Activated naive CD8-positive, alpha-beta T cell treated with anti-CD3 and anti-CD28 coated beads, Interleukin-2, amount 50 U/mL, for 24 hours (primary cell): ENCODE data around the gene BRIX1.

Source experiments
- ATAC-seq: fragments of 150-1000 bp; cut with Tn5 transposase; one replicate; pipeline ENCODE4 v1.10.0; 2021
- DNase-seq: peaks from one replicate; pipeline ENCODE4 v3.0.0; 2021
- H3K27ac Mint-ChIP-seq: one replicate; pipeline ENCODE4 v1.8.0; 2021; ENCODE audit warnings: mild to moderate bottlenecking, mixed read lengths
- H3K27me3 Mint-ChIP-seq: one replicate; pipeline ENCODE4 v1.8.0; 2021; ENCODE audit warnings: mixed read lengths
- H3K36me3 Mint-ChIP-seq: one replicate; pipeline ENCODE4 v1.8.0; 2021; ENCODE audit warnings: low read depth, mixed read lengths
- H3K4me1 Mint-ChIP-seq: one replicate; pipeline ENCODE4 v1.8.0; 2021; ENCODE audit warnings: mixed read lengths
- H3K4me3 Mint-ChIP-seq: one replicate; pipeline ENCODE4 v1.8.0; 2021; ENCODE audit warnings: mild to moderate bottlenecking, moderate library complexity, mixed read lengths
- H3K9me3 Mint-ChIP-seq: one replicate; pipeline ENCODE4 v1.8.0; 2021; ENCODE audit warnings: mixed read lengths

BRIX1 gene

DNA sequence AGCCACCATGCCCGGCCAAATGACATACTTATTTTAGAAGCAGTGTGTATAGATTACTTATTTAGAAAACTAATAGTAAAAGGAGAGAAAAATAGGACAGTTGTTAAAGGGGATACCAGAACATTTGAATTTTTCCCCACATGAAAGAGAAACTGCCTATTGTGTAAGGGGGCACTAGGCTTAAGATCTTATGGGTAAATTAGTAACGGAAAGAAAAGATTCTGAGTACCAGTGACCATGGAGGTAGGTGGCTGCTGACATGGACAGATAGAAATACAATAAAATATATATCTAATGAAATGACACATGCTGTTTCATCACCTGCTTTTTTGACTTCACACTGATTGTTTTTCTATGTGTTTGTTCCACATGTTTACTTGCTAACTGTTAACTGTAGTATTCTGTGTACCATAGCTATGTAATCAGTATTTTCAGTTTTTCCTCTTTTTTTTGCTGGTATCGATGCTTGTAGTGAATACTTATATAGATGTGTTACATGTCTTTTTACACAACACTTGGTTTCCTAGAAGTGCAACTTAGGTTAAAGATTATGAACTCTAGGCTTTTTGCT is 10.9 kb downstream of the BRIX1 start:
- Mint-ChIP-seq H3K4me1 (peaks cover 58% of the 10 kb centered on the region), H3K27me3 (no peaks in the 10 kb centered on the region), H3K9me3 (no peaks in the 10 kb centered on the region), H3K36me3 (peaks cover 52% of the 10 kb centered on the region), H3K4me3 (no peak overlapping the region), H3K27ac (peak overlapping the region; percentile 59)
- DNase-seq (no peak), ATAC-seq (no peak)

DNA sequence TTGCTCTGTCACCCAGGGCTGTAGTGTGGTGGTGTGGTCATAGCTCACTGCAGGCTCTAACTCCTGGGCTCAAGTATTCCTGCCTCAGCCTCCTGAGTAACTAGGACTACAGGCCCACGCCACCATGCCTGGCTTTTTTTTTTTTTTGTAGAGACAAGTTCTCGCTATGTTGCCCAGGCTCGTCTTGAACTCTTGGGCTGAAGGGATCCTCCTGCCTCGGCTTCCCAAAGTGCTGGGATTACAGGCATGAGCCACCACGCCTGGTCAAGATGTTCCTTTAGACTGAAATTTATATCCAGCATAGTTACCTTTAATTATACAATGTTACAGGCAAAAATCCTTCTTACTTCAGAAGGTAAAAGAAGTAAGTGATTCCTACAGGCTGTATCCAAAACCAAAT is 12.3 kb downstream of the BRIX1 start:
- Mint-ChIP-seq H3K4me1 (peaks cover 60% of the 10 kb centered on the region), H3K9me3 (no peaks in the 10 kb centered on the region), H3K4me3 (no peak overlapping the region), H3K36me3 (peaks cover 44% of the 10 kb centered on the region), H3K27me3 (no peaks in the 10 kb centered on the region), H3K27ac (no peak overlapping the region)
- no peak for DNase-seq
- ATAC-seq, result no peak

DNA sequence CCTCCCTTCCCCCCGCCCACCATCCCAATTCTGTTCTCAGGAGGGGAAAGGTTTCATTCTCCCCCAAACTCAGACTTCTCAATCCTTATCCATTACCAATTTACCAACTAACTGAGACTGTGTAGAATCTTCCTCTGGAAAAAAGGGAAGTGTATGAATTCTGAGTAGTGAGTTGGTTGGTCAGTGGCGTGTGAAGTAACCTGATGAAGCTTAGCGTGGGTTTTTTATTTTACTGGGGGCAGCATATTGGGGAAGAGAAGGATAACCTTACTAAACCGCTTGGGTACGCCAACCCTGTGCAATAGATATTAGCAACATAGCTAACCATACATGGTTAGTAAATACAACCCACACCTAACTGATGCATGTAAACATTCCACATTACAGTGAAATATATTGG is 12.8 kb downstream of the BRIX1 start:
- H3K36me3 Mint-ChIP-seq, result peaks cover 41% of the 10 kb centered on the region
- no peaks in the 10 kb centered on the region for H3K27me3 Mint-ChIP-seq
- H3K4me3 Mint-ChIP-seq, result peak overlapping the region; percentile 83
- no peak for DNase-seq
- no peaks in the 10 kb centered on the region for H3K9me3 Mint-ChIP-seq
- H3K27ac Mint-ChIP-seq, result no peak overlapping the region
- H3K4me1 Mint-ChIP-seq, result peaks cover 56% of the 10 kb centered on the region
- no peak for ATAC-seq

DNA sequence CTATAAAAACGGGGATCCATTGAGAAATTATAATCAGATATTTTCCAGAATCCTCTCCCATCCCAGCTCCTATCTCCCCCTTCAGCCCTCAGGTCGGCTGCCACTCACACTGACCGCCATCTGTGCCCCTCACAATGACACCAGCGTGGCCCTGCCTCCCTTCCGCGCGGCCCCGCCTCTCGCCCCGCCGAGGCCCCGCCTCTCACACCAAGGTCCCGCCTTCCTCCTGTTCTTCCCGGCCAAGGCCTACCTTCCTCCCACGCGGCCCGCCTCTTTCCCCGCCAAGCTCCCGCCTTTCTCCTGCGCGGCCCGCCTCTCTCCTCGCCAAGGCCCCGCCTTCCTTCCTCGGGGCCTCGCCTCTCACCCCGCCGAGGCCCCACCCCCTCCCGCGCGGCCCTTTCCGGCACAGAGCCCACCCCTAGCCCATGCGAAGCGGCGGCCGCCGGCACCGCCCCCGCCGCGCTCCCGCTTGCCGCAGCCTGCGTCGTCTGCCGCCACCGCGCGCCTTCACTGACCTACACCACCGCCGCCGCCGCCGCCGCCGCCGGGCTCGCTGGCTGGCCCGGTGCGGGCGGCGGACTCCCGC is 13.7 kb downstream of the BRIX1 start, which contains the start of gene DNAJC21:
Gene DNAJC21, plus strand, starts transcription at position 426 of the 586 bp plus-strand sequence. CDS start 261 bp downstream, outside the sequence.
- peaks cover 38% of the 10 kb centered on the region for H3K36me3 Mint-ChIP-seq

DNA sequence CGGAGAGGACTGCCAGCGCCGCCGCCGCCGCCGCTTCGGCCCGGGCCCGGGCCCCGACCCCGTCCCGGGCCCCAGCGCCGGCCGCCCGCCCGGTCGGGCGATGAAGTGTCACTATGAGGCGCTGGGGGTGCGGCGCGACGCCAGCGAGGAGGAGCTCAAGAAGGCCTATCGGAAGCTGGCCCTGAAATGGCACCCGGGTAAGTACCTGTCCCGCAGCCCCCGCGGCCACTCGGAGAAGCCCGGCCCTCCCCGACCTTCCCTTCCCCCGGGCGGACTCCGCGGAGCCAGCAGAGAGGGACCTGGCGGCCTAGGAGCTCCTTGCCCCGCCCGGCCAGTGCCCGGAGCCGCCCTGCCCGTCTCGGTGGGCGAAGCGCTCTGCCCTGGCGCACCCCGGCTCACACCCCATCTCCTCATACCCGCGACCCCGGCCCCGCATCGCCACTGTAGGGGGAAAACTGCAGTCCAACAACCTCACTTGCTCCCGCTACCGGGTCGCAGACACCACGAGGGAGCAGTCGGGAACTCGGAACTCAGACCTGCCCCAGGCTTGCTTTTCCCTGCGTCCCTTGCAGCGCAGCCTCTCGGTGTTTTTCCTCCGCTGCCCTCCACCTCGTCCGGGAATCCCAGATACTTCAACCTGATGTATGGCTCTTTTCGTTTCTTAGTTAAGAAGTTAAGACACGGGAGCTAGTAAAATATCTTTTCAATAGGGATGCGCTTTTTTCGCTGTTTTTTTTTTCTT is 14.4 kb downstream of the BRIX1 start:
- DNase-seq, result peak; percentile 81
- Mint-ChIP-seq H3K27me3 (no peaks in the 10 kb centered on the region), H3K36me3 (peaks cover 36% of the 10 kb centered on the region)

More for the DNA sequence above, 13.7 kb downstream of the BRIX1 start, which contains the start of gene DNAJC21:
- H3K27me3 Mint-ChIP-seq, result no peaks in the 10 kb centered on the region
- H3K4me3 Mint-ChIP-seq, result peak within 1 kb of the TSS; percentile 95
- peak within 1 kb of the TSS; percentile 94 for H3K27ac Mint-ChIP-seq
- H3K4me1 Mint-ChIP-seq, result peaks cover 52% of the 10 kb centered on the region
- H3K9me3 Mint-ChIP-seq, result no peaks in the 10 kb centered on the region
- peak; percentile 88 for ATAC-seq
- peak; percentile 99 for DNase-seq

DNA sequence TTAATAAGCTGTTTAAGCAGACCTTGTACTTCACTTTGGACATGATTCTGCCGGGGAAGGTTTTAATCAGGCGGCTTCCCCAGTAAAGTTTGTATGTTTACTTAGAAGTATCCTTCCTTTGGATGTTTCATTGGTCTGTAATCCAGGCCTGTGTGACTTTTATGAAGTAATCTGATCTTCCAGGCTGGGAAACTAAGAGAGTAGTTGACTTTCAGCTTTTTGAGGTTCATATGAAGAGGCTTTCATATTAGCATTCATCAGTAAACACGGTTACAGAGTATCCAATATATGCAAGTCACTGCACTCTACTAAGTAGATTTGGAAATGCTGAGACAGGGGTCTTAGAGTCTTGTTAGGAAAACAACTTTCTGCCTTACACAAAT is 14.9 kb downstream of the BRIX1 start:
- no peaks in the 10 kb centered on the region for H3K9me3 Mint-ChIP-seq
- DNase-seq (no peak), ATAC-seq (no peak)
- H3K4me3 Mint-ChIP-seq, result peak overlapping the region; percentile 95
- peaks cover 36% of the 10 kb centered on the region for H3K36me3 Mint-ChIP-seq
- H3K27me3 Mint-ChIP-seq, result no peaks in the 10 kb centered on the region
- peaks cover 43% of the 10 kb centered on the region for H3K4me1 Mint-ChIP-seq
- H3K27ac Mint-ChIP-seq, result peak overlapping the region; percentile 94

More for the DNA sequence above, 14.4 kb downstream of the BRIX1 start:
- Mint-ChIP-seq H3K27ac (peak overlapping the region; percentile 94), H3K4me1 (peaks cover 46% of the 10 kb centered on the region), H3K9me3 (no peaks in the 10 kb centered on the region), H3K4me3 (peak overlapping the region; percentile 95)
- peak; percentile 82 for ATAC-seq

DNA sequence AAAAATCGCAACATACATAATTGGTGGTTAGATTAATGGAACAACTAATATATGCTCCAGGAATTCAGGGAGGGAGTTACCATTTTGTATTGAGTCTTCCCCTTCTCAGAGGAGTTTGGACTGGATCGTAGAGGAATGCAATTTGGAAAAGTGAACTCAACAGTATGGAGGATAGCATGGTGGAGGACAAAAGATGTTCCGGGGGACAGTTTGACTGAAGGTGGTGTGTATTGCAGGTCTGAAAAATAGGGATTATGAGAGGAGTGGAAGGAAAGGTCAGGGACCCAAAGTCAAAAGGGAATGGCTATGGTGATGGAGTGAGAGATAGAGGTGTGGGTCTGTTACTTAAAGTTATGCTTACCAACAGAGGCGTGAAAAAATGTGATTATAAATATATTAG is 15.4 kb downstream of the BRIX1 start:
- Mint-ChIP-seq H3K4me3 (peak overlapping the region; percentile 95), H3K27me3 (no peaks in the 10 kb centered on the region), H3K4me1 (peaks cover 40% of the 10 kb centered on the region), H3K27ac (peak overlapping the region; percentile 94), H3K36me3 (peaks cover 33% of the 10 kb centered on the region), H3K9me3 (no peaks in the 10 kb centered on the region)
- DNase-seq, result no peak
- no peak for ATAC-seq

DNA sequence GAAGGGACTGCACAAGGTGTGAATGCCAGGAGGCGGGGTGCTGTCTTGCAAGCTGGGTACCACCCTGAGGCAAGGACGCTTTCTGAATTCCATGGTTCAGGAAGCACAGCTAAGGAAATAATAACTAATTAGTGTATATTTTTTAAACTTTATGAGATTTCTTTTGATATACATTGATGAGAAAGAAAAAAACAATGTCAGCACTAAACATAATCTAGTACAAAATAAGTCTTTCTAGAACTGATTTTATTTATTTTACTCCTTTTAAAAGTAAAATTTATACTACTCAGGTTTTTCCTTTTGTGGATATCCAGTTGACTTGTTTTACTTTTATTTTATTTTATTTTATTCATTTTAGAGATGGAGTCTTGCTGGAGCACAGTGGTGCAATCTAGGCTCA is 17.4 kb downstream of the BRIX1 start:
- no peaks in the 10 kb centered on the region for H3K9me3 Mint-ChIP-seq
- ATAC-seq (no peak), DNase-seq (no peak)
- no peaks in the 10 kb centered on the region for H3K27me3 Mint-ChIP-seq
- H3K4me3 Mint-ChIP-seq, result no peak overlapping the region
- H3K27ac Mint-ChIP-seq, result no peak overlapping the region
- H3K36me3 Mint-ChIP-seq, result peaks cover 36% of the 10 kb centered on the region
- peaks cover 34% of the 10 kb centered on the region for H3K4me1 Mint-ChIP-seq

DNA sequence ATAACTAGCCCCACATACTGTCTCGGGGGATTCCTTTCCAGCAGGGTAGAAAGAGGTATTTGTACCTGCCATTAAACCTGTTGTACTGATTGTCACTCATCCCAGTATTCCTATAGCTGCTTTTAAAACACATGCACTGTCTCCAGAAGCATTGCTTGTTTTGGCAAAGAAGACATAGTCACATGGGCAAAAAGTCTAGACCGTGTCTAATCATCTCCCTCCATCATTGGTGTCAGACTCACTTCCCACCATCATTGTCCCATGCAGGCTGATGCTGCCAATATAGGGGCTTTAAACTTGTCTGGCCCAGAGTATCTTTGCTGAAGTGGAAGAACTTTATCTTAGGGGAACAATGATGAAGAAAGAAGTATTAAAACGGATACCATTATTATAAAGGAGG is 26.4 kb downstream of the BRIX1 start:
- H3K27ac Mint-ChIP-seq, result no peak overlapping the region
- no peaks in the 10 kb centered on the region for H3K4me1 Mint-ChIP-seq
- H3K9me3 Mint-ChIP-seq, result no peaks in the 10 kb centered on the region
- no peak for DNase-seq
- no peak for ATAC-seq
- no peaks in the 10 kb centered on the region for H3K27me3 Mint-ChIP-seq
- peaks cover 53% of the 10 kb centered on the region for H3K36me3 Mint-ChIP-seq
- no peak overlapping the region for H3K4me3 Mint-ChIP-seq

DNA sequence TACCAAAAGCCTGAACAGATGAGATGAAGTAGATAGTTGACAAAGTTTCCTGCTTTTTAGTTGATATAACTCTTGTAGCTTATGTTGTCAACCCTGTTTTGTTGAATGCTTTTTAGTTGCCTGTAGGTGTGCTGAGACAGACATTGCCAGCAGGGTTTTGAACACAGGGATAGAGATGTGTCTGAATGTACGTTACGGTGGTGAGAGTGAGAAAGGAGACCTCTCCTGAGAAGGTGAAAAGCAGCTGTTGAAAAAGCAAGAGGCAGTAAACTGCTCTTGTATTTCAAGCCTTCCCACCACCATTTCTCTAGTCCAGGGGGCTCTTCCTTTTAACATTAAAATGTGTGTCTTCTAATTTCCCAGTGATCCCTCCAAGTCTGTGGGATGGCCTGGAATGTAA is 28.5 kb downstream of the BRIX1 start:
- H3K36me3 Mint-ChIP-seq, result peaks cover 49% of the 10 kb centered on the region
- H3K4me1 Mint-ChIP-seq, result no peaks in the 10 kb centered on the region
- no peaks in the 10 kb centered on the region for H3K9me3 Mint-ChIP-seq
- H3K27ac Mint-ChIP-seq, result peak overlapping the region; percentile 14
- DNase-seq (no peak), ATAC-seq (no peak)
- no peaks in the 10 kb centered on the region for H3K27me3 Mint-ChIP-seq
- no peak overlapping the region for H3K4me3 Mint-ChIP-seq

DNA sequence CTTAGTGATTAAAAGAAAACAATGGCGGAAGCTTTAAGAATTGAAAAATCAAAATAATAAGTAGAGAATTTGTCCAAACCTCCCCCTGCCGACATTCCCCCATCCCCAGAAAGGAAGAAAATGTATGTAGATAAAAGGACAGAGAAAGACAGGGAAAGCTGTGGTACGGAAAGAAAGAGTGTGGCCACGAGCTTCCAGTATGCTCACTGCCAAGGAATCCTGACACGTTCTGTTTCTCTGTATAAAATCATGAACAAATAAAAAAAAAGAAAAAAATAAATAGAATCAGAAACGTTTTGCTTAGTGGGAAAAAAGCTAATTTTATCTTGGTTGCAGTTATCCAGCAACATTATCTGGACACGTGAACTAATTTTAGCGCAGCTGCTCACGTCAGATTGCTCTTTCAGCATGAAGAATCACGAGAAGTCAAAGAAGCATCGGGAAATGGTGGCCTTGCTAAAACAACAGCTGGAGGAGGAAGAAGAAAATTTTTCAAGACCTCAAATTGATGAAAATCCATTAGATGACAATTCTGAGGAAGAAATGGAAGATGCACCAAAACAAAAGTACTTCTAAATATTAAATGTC is 29.0 kb downstream of the BRIX1 start:
- Mint-ChIP-seq H3K27ac (no peak overlapping the region), H3K4me1 (no peaks in the 10 kb centered on the region), H3K27me3 (no peaks in the 10 kb centered on the region), H3K4me3 (no peak overlapping the region), H3K9me3 (no peaks in the 10 kb centered on the region), H3K36me3 (peaks cover 51% of the 10 kb centered on the region)
- DNase-seq, result no peak
- ATAC-seq, result no peak

DNA sequence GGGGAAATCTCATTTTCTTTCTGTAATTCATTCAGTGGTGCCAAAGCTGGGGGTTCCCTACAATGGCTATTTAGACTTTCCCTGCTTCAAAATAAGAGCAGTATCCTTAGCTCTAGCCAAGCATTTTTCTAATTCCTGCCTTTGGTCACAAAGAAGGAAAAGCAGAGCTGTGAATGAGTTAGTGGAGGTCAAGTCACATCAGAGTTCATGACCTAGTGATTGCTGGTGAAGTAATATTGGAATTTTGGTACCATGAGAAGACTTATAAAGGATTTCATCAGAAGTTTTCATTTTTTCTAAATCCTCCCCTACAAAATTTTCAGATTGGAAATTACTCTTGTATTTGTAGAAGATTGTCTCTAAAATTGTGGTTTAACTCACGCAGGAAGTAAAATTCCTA is 41.8 kb downstream of the BRIX1 start:
- H3K36me3 Mint-ChIP-seq, result peaks cover 22% of the 10 kb centered on the region
- peaks cover 10% of the 10 kb centered on the region for H3K4me1 Mint-ChIP-seq
- no peak overlapping the region for H3K4me3 Mint-ChIP-seq
- H3K27me3 Mint-ChIP-seq, result no peaks in the 10 kb centered on the region
- H3K27ac Mint-ChIP-seq, result no peak overlapping the region
- ATAC-seq (no peak), DNase-seq (no peak)
- no peaks in the 10 kb centered on the region for H3K9me3 Mint-ChIP-seq

DNA sequence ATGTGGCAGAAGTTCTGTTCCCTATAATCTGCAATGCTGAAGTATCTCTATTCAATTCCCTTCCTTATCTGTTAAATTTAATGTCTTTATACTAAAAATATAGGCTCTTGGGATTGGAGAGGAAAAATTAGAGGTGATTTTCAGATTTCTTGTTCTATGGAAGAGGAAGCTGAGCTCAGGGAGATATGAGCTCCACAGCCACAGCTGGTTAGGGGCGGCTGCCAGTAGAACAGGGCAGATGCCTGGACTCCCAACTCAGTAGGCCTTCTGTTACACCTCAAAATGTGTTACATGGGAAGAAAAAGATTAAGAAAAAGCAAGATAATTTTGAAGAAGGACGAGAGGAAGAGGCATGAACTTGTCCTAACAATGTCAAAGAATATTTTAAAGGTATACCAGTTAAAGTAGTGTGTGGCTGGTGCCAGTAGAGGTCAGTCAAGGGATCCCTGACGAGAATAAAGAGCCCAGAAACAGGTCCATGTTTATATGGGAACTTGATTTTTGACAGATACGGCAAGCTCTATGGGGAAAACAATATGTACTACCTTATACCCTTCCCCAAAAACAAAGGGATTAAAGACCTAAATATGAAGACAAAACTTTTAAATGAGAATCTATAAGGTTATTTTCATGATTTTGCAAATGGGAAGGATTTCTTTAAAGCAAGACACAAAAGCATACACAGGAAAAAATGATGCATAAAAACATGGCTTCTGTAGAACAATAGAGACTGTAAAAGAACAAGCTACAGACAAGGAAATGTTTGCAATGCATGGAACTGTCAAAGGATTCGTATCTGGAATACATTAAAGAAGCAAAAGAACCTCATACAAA is 42.6 kb downstream of the BRIX1 start:
- Mint-ChIP-seq H3K4me1 (peaks cover 10% of the 10 kb centered on the region), H3K36me3 (peaks cover 20% of the 10 kb centered on the region)
- ATAC-seq, result peak; percentile 57

DNA sequence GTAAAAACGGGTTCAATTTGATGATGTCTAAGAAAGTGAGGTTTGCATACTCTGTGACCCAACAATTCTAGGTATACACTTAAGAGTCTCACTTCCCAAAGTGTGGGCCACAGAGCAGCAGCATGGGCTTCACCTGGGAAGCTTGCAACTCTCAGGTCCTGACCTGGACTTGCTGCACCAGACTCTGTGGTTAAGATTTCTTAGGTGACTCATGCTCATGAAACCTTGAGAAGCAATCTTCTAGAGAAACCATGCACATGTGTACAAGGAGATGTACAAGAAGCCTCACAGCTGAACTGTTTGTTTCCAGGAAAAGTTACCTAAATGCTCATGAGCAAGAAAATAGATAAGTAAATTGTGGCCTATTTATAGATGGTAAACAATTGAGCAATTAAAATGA is 43.8 kb downstream of the BRIX1 start:
- Mint-ChIP-seq H3K27ac (no peak overlapping the region), H3K27me3 (no peaks in the 10 kb centered on the region), H3K9me3 (no peaks in the 10 kb centered on the region), H3K36me3 (peaks cover 18% of the 10 kb centered on the region), H3K4me1 (peaks cover 10% of the 10 kb centered on the region), H3K4me3 (no peak overlapping the region)
- ATAC-seq (peak; percentile 76), DNase-seq (peak; percentile 3)

More for the DNA sequence above, 42.6 kb downstream of the BRIX1 start:
- H3K27ac Mint-ChIP-seq, result no peak overlapping the region
- no peak for DNase-seq
- H3K4me3 Mint-ChIP-seq, result no peak overlapping the region
- H3K27me3 Mint-ChIP-seq, result no peaks in the 10 kb centered on the region
- no peaks in the 10 kb centered on the region for H3K9me3 Mint-ChIP-seq
